ENCODE results near the gene WNT5B.

Gene WNT5B

GRCh38 chr12:1629338-1630132 lies 504 bp downstream of the WNT5B start:
- peak in 1 of 58 donors; percentile 77 for DNase-seq

- peak in 27 of 58 donors; percentile 11 to 77 (median 38) for DNase-seq
Measured at GRCh38 chr12:1630133-1630826, 1.2 kb downstream of the WNT5B start.

DNA sequence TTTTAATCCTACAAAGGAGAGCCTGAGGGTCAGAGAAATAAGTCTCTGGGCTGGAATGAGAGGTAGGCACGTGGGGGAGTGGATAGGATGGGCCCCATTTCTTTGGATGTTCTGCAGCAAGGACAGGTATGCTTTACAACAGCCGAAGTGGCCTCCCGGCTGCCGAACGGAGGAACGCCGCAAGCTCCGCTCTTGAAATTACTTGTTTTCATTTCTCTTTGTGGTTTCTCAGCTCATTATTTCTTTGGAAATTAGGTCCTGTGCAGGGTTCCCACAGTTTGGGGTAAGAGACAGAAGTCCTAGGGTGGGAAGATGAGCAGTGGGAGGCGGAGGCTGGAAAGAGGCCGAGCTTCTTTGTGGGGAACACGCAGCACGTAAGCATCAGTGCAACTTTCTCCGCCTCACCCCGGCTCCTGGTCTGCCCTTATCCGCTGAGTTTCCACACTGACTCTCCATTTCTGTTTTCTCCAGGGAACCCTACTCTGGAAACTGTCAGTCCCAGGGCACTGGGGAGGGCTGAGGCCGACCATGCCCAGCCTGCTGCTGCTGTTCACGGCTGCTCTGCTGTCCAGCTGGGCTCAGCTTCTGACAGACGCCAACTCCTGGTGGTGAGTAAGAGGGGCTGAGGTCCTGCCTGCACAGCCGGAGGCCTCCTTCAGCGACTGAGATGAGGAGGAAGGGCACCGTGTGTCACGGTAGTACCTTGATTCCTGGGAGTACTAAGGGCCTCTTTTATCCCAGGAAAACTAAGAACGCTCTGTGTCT lies 2.0 kb downstream of the WNT5B start:
- DNase-seq: no peak

DNA sequence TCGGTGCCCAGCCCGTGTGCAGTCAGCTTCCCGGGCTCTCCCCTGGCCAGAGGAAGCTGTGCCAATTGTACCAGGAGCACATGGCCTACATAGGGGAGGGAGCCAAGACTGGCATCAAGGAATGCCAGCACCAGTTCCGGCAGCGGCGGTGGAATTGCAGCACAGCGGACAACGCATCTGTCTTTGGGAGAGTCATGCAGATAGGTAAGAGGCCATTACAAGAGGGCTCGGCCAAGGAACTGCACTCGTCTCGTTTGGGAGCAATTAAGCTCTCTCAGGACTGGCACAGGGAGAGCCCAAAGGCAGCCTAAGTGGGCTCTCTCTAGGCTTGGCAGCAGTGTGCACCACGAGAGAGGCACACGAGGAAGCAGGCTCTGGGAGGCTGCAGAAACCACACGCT lies 3.7 kb downstream of the WNT5B start:
- DNase-seq: peak in 11 of 58 donors; percentile 7 to 42 (median 28)

DNA sequence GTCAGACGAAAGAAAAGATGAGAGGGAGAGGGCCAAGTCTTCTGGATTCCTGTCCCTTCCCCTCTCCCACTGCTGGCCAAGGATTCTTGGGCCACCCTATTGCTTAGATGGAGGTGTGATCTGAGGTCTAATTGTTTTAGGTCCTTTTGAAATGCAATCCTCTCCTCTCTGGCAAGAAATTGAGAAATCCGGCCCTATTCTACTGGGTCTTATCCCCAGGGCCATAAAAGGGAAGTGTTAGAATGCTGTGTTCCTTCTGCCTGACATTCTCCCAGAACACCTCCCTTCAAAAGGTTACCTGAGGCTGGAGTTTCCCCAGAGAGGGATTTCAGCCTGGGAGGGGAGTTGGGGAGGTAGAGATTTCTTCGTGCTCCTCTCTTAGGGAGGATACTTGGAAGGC lies 4.4 kb downstream of the WNT5B start:
- no peak for DNase-seq

- DNase-seq: no peak
Measured at GRCh38 chr12:1634149-1634548, 5.1 kb downstream of the WNT5B start.

- peak in 55 of 58 donors; percentile 13 to 87 (median 69) for DNase-seq
Measured at GRCh38 chr12:1634590-1635191, 5.7 kb downstream of the WNT5B start.

DNA sequence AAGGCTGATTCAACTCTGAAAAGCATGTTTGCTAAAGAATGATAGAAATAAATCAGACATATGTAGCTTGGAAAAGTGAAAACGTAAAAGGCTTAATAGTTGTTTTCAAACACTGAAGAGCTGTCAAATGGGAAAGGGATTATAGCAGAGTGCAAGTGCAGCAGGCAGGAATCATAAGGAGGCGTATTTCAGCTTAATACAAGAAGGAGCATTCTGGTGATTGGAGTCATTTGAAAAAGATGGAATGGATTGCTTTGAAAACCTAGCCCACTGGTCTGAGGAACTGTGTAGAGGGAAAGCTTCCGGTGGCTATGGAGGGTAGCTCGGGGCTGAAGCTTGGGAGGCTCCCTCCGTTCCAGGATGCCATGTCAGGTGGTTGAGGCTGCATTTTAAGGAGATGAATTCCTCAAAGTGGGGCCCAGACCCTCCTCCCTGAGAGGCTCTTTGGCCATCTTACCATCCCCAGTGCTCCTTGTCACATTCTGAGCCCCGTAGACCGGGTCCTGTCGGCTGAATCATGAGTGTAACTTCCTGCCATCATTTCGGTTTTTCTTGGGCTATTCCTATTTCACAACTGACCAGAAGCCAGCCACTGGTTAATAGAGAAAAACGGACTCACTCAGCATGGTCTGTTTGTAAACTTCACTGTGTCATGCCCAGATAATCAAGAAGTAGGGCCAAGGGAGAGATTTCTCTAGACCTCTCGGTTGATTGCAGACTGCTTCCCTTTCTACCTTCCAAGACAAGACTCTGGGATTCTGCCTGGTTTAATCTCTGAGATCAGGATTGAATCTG lies 6.5 kb downstream of the WNT5B start:
- no peak for DNase-seq

- DNase-seq: no peak
Measured at GRCh38 chr12:1638203-1638602, 9.2 kb downstream of the WNT5B start.

GRCh38 chr12:1639538-1639937 lies 10.5 kb downstream of the WNT5B start:
- no peak for DNase-seq

- no peak for DNase-seq
Measured at GRCh38 chr12:1640328-1641234, 11.6 kb downstream of the WNT5B start.

DNA sequence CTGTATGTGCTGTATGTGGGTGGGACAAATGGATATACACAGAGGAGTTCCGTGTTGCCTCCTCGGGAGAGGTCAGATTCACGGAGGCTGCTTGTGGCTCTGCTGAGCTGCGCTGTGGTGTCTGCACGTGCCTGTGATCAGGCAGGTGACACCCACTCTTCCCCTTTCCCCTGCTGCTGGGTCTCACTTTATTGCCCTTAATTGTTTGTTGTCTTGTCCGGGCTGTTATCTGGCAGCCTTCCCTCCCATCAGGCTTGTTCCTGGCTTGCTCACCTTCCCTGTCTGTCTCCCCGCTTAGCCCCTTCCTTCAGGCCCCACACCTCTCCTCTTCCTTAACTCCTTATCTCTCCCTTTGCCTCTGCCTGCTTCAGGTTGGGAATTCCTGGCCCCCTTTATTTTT lies 13.5 kb downstream of the WNT5B start:
- DNase-seq: no peak

GRCh38 chr12:1643043-1643442 lies 14.0 kb downstream of the WNT5B start:
- no peak for DNase-seq

GRCh38 chr12:1643905-1644533 lies 15.0 kb downstream of the WNT5B start:
- peak in 2 of 58 donors; percentile 35 to 38 for DNase-seq

DNA sequence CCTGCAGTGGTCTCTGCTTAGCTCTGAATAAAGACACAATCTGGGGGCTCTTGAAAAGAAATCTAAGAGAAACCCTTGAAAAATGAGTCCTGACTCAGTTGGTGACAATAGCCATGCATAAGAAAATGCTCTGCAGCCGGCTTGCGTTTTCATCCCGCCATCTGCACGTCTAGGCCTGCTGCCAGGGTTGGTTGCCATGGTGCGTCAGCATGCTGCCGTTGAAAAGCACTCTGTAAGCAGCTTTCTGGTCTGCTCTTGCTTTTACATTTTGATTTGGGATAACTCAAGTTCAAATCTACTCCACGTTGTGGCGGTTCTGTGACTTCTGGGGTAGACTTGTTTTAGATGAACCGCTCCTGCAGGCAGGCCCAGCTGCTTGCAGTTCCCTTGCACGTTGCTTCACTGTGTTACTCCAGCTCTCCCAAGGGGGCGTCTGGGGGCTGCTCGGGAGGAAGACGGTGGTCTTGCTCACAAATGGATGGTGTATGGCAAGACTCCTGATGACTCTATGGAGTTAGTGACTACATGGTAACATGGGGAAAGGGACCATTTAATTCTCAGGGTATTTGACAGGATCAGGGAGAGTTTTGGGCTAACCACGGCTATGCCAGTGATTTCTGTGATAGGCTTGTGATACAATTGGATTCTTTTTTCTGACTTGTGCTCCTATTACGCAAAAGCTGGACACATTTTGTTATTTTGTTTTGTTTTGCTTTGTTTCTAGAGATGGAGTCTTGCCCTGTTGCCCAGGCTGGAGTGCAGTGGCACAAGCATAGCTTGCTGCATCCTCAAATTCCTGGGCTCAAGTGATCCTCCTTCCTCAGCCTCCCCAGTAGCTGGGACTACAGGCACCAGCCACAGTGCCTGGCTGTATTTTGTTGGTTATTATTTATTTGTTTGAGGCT lies 15.8 kb downstream of the WNT5B start:
- DNase-seq: peak in 57 of 58 donors; percentile 29 to 96 (median 84)

GRCh38 chr12:1645819-1646218 lies 16.8 kb downstream of the WNT5B start:
- no peak for DNase-seq

DNA sequence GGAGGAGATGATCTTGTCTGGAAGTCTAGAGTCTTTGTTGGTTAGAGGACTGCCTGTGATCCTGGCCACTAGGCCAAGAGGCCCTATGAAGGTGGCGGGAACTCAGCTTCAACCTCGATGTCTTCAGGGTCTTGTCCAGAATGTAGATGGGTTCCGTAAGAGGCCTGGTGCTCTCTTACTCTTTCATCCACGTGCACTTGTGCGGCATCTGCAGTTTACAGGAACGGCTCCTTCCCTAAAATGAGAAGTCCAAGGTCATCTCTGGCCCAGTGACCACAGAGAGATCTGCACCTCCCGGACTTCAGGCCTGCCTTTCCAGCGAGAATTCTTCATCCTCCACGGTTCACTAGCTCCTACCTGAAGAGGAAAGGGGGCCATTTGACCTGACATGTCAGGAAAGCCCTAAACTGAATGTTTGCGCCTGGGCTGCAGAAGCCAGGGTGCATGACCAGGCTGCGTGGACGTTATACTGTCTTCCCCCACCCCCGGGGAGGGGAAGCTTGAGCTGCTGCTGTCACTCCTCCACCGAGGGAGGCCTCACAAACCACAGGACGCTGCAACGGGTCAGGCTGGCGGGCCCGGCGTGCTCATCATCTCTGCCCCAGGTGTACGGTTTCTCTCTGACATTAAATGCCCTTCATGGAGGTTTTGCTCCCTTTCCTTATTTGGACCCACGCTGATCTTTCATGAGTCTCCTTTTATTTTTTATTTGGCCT lies 17.7 kb downstream of the WNT5B start:
- no peak for DNase-seq
